HG02981 (cell line): ENCODE results near the gene FGF1.
"Not testable (repeated sequence)": the region's sequence is repeated elsewhere in the genome, so short reads cannot be mapped to it uniquely, and the experiment has no call there.

Experiments
- ATAC-seq: cut with Tn5 transposase; IDR thresholded peaks from one replicate; pipeline ENCODE4 v1.9.1; 2021; ENCODE audit warnings: mild to moderate bottlenecking, moderate library complexity; ENCODE audit not compliant: unreplicated experiment

The FGF1 gene

DNA sequence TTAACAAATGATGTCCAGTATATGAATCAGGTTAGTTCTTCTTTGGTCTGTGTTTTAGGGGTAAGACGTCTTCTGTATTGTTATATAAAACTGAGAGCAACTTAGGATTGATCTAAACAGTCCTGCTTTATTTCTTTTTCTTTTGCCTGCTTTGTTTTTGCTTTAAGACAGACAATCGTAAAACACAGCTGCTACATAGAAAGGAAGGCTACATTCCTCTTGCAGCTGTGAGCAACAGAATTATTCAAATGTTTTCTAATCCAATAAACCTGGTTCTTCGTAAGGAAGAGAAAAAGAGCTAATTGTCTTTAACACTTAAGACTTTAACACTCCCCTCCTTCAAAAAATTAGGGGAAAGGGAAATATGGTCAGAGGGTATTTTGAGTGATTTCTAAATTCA is 14.6 kb downstream of the FGF1 start:
- ATAC-seq: no peak

DNA sequence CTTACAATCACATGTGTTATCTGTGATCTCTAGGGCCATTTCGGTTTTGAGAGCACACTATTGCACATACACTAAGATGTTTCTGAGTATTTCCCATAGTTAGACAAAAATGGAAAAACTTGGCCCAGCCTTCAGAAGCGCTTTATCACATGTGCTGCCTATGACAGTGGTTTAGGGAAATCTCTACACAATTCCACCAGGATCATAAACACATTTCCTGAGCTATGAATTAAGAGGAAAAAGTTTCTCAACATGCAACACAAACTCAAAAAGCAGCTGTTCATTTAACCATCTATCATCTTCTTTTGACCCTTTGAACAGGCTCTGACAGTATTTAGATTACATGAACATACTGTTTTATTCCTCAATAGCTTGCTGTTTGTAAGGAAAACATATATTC is 15.1 kb downstream of the FGF1 start:
- no peak for ATAC-seq

DNA sequence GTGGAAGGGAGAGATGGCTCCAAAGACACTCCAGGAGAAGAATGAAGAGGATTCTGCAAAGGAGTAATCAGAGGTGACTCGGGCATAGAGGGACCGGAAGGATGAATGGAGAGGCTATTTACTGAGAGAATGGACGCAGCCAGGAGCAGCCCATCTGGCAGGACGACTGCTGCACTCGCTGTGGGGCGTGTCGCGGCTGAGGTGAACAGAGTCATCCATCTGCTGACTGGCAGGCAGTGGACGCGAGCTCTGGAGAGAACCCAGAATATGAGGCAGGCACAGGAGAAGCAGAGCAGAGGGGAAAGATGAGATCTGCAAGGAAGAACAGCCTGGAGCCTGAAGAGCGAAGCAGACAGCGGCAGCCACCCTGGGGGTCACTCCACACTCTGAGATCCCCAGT is 16.4 kb downstream of the FGF1 start:
- ATAC-seq: no peak

DNA sequence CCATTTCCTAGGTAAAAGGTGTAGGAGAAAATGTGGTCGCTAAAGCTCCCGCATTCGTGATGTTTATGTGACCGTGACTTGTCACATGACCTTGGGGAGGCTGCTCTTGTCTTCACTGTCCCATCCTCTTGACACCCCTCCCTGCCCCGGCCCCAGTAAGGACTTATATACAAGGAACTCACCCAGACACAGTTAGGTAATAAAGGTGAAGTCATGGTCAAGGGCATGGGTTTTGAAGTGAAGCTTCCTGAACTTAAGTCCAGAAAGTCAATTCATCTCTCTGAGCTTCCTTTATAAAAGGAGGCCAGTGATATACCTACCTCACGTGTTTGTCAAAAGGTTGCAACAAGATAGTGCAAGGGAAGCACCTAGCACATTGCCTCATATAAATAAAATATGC is 17.6 kb downstream of the FGF1 start:
- ATAC-seq: no peak

DNA sequence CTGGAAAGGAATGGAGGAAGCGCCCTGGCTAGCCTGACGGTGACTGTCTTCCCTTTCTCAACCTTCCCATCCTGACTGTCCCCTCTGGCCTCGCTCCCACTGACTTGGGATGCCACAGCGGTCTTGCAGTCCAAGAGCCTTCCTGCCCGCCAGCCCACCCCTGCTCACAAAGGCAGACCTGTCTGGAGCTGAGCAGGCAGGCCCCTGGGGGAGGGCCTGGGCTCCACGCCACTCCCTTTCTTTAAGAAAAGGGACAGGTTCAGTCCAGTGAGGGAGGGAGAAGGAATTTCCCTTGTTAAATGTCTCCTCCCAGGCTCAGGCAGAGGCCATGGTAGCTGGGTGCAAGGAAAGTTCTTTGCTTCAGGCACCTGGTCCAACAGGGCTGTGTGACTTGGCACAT is 18.1 kb downstream of the FGF1 start:
- no peak for ATAC-seq

DNA sequence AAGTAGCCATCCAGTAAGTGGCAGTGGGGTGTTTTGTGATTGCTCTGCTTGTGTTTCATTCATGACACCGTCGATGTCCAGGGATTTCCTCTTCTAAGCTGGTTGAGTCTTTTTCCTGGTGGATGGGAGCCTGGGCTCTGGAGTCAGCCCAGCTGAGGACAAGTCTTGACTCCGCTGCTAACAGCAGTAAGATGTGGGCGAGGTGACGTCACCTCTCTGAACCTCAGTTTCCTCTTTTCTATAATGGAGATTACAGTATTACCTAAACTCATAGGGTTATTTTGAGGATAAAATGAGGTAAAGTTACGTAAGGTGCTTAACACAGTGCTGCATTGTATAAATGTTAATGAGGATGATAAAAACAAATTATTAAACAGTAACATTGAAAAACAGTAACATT is 21.3 kb downstream of the FGF1 start:
- ATAC-seq: no peak

DNA sequence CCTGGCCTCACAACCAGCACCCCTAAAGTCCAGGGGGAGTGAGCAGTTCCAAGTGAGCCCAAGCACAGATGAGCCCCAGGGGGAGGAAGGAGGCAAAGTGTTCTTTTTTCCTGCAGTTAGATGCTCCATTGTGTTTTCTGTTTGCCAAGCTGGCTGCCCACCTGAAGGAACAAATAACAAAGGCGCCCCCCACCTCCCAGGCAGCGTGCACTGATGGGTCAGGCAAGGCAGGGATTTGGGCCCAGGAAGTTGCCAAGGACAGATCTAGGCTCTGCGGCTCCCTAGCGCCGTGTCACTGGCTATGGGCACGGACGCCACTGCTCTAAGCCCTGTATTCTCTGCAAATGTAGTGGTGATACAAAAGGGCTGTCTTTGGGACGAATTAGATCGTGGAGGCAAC is 21.8 kb downstream of the FGF1 start:
- ATAC-seq: no peak

DNA sequence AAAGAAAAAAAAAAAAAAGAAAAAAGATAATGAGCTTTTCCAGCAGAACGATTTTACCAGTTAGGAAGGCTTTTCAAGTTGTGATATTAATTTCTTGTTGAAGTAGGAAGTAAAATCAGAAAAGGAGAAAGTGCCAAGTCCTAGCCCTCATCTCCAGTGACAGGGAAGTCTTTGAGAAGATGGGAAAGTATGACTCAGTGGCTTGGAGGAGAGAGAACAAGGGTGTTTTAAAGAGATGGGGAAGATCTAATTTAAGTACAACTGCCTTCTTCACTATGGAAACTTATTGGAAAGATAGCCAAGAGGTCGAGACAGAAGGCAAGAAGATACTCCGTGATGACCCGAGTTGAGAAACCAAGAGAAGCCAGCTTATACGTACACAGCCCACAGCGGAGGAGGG is 22.6 kb downstream of the FGF1 start:
- ATAC-seq: no peak

DNA sequence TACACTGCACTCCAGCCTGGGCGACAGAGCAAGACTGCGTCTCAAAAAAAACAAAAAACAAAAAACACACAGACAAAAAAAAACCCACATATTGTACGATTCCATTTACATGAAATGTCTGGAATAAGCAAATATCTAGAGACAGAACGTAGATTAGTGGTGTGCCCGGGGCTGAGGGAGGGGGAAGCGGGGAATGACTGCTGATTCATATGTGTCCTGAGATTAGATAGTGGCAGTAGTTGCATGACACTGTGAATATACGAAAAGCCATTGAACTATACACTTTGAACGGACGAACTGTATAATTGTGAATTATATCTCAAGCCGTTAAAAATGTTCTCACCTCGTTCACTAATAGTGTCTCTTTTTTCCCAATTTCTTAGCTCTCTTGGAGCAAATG is 23.9 kb downstream of the FGF1 start:
- no peak for ATAC-seq

DNA sequence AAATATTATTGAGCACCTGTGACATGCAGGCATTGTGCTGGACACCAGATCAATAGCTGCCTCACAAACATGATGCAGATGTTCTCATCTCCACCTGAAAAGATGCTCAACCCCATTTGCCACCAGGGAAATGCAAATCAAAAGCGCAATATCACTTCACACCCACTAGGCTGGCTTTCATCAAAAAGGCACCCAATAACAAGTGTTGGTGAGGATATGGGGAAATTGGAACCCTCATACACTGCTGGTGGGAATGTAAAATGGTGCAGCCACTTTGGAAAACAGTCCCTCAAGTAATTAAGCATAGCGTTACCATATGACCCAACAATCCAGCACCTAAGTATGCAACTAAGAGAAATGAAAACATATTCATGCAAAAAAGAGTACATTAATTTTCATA is 24.7 kb downstream of the FGF1 start:
- no peak for ATAC-seq

DNA sequence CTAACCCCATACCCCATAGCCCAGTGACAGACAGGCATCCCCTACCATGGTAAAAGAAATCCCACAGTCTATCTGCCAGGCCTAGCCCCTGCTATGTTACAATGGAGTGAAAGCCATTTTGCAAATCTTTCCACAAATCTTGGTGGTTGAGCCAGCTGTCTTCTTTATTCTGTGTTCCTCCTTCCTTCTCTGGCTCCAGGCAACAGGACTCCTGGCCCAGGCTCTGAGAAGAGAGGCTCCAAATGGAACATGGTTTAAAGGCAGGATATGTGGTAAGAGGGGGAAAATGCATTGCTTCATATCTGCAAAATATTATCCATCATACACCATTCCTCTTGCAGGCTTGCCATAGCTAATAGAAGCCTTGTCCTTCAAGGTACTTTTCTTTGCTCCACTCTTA is 25.2 kb downstream of the FGF1 start:
- no peak for ATAC-seq

DNA sequence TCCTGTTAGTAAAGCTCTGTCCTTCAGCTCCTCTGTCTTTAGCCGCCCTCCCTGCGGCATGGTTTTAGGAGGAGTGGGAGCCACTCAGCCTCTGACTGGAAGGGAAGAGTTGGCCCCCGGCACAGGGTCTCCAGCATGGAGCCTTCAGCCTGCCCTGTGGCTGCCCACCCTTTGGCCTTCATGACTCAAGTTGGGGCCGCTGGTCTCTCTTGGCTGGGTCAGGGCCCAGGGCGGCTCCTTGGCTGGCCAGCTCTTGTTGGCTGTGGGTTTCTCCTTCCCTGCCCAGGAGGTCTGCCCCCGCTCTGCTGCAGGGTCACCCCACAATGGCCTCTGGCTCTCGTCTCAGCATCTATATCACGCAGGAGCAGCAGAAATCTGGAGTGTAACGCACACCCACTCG is 25.7 kb downstream of the FGF1 start:
- ATAC-seq: no peak

DNA sequence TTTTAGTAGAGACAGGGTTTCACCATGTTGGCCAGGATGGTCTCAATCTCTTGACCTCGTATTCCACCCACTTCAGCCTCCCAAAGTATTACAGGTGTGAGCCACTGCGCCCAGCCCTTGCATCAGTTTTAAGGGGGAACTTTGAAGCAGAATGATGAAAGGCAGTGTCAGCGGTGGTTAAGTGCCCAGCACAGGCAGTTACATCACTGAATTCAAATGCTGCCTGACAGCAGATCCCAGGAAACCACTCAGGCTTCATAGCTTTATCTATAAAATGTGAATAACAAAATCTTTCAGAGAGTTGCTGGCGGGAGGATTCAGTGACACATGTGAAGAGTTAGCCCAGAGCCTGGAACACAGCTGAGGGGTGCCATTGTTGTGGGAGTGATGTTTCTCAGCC is 26.5 kb downstream of the FGF1 start:
- no peak for ATAC-seq

DNA sequence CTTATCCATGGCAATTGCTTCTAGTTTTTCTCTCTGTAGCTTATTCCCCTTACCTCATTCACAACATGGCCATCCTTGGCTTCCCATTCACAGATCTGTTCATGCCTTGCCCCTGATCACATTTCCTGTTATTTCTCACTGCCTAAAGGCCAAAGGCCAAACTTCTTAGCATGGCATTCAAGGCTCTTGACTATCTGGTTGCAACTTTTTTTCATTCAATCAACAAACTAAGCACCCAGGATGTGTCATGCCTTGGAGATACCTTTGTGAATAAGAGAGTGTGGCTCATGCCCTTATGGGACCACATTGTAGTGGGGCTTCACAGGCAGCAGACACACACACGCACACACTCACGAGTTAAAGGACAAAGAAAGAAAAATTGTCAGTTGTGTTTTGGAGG is 27.6 kb downstream of the FGF1 start:
- ATAC-seq: no peak

DNA sequence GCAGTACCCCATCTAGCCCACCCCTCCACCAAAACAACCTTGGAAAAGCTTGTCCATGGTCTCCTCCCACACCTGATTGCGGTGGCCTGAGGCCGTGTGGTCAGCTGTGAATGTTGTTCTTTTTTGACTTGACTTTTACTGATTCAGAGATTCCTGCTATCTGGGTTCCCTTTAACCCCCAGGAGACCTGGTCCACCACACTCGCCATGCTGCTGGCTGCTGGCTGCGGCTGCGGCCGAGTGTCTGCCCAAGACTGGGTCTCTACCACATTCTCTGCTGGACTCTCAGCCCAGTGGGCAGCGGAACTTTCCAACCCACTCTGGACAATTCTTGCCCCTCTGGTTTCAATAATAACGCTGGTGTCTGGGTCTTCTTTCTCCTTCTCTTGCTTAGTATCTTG is 28.4 kb downstream of the FGF1 start:
- ATAC-seq: no peak

DNA sequence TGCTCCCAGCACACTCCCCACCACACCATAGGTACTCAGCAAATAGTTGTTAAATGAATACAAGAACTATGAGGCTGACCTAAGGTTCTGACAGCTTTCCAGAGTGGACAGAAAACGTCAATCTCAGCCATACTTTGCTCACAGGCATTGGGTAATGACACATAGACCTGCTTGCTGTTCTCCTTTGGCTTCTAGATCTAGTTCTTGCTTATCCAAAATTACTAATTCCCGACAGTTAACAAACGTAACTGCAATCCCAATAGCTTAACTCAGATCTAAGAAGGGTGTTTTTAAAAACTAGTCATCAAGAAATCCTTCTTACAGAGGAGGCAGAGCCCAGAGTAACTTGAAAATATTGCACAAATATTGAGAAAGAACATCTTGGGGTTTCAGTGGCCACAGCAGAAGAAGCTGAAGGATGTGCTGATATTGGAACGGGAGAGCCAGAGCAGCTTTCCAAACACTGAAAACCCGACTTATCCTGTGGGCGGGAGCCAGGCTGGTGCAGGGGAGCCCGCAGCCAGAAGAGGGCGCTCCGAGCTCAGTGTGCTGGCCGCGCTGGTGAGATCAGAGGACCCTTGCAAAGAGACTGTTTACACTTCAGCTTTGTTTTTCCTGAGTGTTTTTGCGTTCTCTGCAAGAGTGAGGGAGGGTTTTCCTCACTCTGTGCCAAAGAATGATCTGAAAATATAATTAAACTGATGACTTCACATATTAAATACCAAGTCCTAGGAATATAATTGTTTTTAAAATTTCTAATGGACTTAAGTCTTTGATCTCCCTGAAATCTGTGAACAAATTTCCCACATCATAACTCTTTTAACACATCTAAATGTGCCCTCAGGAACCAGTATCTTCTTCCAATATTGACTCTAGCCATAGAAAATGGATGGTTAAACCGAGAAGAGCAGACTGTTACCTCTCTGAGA is 30.3 kb downstream of the FGF1 start:
- no peak for ATAC-seq

DNA sequence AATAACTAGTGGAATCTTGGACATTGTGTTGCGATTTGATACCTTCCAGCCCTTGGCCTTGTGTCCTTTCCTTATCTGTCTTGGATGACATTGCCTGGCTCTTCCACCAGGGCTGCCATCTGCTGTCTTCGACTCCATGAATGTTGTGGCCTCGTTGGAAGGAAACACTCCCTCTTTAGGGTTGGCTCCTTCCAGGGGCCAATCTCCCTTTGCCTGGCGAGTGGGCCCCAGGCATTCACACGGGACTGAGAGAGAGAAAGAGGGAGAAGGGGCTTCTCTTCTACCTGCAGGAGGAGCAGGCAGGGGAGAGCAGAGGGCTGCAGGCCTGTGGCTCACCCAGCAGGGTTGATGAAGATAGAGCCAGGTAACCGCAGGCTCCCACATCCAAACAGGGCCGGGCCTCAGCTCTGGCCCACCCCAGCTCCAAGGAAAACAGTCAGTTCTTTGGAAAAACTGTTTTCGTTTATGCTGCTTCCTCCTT is 31.3 kb downstream of the FGF1 start:
- no peak for ATAC-seq

DNA sequence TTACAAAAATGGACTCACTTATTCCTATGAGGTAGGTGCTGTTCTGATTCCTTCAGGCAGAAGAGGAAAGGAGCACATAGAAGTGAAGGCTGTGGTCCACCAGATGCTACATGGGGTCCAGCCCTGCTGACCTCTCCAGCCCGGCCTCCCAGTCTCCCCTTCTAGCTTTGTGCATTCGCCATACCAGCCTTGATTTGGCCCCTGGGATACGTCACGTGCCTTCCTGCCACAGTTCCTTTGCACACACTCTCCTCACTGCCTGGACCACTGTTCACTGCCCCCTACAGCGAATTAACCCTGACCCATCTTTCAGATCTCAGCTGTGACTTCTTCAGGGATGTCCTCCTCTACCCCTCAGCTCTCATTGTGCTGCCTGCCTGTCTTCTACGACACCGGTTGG is 32.6 kb downstream of the FGF1 start:
- no peak for ATAC-seq

DNA sequence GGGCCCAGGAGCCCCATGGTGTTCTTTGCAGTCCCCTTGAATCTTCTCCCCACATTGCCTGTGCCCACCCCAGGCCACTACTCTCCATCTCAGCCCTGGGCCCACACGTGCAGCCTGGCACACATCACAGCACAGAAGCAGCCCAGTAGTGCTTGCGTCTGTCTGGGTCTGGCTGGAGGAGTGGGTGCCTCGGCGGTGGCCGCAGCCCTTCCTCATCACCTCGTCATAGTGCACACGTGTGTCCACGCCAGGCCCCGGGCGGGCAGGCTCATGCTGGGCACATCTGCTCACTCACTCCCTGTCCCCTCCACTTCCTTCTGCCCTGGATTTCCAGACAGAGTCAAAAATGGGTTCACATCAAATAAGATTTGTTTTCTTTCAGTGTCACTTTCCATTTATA is 33.3 kb downstream of the FGF1 start:
- ATAC-seq: no peak

DNA sequence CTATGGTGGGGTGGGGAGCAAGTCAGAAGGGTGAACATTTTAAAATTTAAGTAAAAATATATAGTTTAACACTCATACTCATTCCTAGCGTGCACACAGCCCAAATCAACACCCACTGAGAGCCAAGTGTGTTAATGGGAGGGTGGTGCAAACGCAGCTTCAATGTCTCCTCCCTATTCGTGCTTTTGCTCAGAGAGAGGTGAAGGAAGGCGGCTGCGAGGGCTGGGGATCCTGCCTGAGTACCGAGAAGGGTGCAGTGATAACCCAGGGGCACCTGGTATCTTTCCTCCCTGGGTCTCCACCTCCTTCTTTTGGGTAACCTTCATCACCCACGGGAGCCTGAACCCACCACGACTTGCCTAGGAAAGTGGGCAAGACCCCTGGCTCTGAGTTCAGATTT is 35.0 kb downstream of the FGF1 start:
- ATAC-seq: no peak

DNA sequence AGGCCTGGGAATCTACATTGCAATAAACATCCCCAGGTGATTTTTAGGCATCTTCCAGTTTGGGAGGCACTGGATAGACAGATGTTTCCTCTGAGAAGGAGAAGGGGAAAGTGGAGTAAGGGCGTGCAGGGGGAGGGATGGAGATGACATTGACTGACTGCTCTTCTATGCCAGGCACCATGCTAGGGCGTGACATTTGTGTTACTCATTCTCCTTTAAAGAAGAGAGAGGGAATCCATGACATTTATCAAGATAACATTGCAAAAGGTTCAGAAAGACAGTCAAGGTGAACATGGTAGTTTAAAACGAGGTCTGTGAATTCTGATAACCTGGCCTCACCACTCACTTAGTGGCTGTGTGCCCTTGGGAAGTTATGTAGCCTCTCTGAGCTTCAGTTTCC is 35.8 kb downstream of the FGF1 start:
- no peak for ATAC-seq

DNA sequence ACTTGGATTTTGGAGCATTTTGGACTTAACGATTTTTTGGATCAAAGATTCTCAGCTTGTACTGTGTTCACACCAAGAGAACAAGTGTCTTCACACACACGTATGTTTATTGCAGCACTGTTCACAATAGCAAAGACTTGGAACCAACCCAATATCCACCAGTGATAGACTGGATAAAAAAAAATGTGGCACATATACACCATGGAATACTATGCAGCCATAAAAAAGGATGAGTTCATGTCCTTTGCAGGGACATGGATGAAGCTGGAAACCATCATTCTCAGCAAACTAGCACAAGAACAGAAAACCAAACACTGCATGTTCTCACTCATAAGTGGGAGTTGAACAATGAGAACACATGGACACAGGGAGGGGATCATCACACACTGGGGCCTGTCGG is 37.8 kb downstream of the FGF1 start:
- ATAC-seq: not testable (repeated sequence)

DNA sequence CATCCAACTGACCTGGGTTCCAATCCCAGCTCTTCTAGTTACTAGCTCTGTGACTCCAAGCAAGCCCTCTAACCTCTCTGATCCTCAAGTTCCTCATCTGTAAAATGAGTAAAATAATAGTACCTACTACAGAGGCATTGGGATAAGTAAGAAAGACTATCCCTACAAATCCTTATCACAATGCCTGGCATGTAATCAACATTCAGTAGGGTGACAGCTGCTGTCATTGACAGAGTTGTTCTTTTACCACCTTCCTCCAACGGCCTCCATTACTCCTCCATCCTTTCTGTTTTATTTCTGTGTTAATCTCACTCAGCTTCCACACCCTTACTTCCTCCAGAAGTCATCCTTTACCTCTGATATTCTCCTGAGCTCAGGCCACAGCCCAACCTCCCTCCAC is 40.4 kb downstream of the FGF1 start:
- no peak for ATAC-seq
